ENCODE results near the gene DEGS2.

DEGS2 gene

GRCh38 chr14:100178691-100179090, 19.2 kb upstream of the DEGS2 start:
- ChIA-PET CTCF (no interaction called here), POLR2A (no interaction called here)
- TF ChIP-seq TARDBP (IDR thresholded peaks at IDR 0.05) = no peak
- TF ChIP-seq HDGF (IDR thresholded peaks at IDR 0.05; ENCODE audit: borderline replicate concordance) = no peak
- no peak for TF ChIP-seq SUZ12 (IDR thresholded peaks at IDR 0.05)
- TF ChIP-seq ZNF384 (IDR thresholded peaks at IDR 0.05) = no peak
- TF ChIP-seq FOXM1 (IDR thresholded peaks at IDR 0.05; ENCODE audit: borderline replicate concordance) = no peak
- TF ChIP-seq PKNOX1 (IDR thresholded peaks at IDR 0.05) = no peak
- no peak for TF ChIP-seq BHLHE40 (IDR thresholded peaks at IDR 0.05; ENCODE audit: borderline replicate concordance)
- TF ChIP-seq LEF1 (IDR thresholded peaks at IDR 0.05; ENCODE audit: borderline replicate concordance) = no peak
- TF ChIP-seq FOXK2 (IDR thresholded peaks at IDR 0.05) = no peak
- TF ChIP-seq SP1 (IDR thresholded peaks at IDR 0.05) = no peak
- no peak for TF ChIP-seq ARNT (IDR thresholded peaks at IDR 0.05)
- TF ChIP-seq NFRKB (IDR thresholded peaks at IDR 0.05) = no peak
- TF ChIP-seq ELF4 (IDR thresholded peaks at IDR 0.05) = no peak
- TF ChIP-seq L3MBTL2 (conservative IDR thresholded peaks at IDR 0.05) = no peak
- no peak for TF ChIP-seq FOXA1 (IDR thresholded peaks at IDR 0.05)
- no peak for TF ChIP-seq CTBP1 (IDR thresholded peaks at IDR 0.05; ENCODE audit: borderline replicate concordance)
- no peak for DNase-seq (ENCODE audit: extremely low spot score)

GRCh38 chr14:100176811-100177327, 17.4 kb upstream of the DEGS2 start:
- ChIA-PET POLR2A (interaction anchor here (1.1 kb wide), 1 partner anchor 16 kb away, joined by 3 read pairs; no protein-coding TSS in a partner anchor), CTCF (no interaction called here)
- no peak for DNase-seq (ENCODE audit: extremely low spot score)
- no peak for TF ChIP-seq NFRKB (IDR thresholded peaks at IDR 0.05)
- TF ChIP-seq LEF1 (IDR thresholded peaks at IDR 0.05; ENCODE audit: borderline replicate concordance) = no peak
- no peak for TF ChIP-seq BHLHE40 (IDR thresholded peaks at IDR 0.05; ENCODE audit: borderline replicate concordance)
- no peak for TF ChIP-seq TARDBP (IDR thresholded peaks at IDR 0.05)

- POLR2A ChIA-PET = interaction anchor here (0.6 to 1.0 kb wide), 2 partner anchors 11 to 202 kb away, joined by 3 to 4 read pairs; no protein-coding TSS in a partner anchor
- no peak for DNase-seq (ENCODE audit: extremely low spot score)
- TF ChIP-seq TARDBP (IDR thresholded peaks at IDR 0.05) (no peak), FOXK2 (IDR thresholded peaks at IDR 0.05) (no peak), L3MBTL2 (conservative IDR thresholded peaks at IDR 0.05) (no peak), ARNT (IDR thresholded peaks at IDR 0.05) (no peak), CTBP1 (IDR thresholded peaks at IDR 0.05; ENCODE audit: borderline replicate concordance) (no peak), ELF4 (IDR thresholded peaks at IDR 0.05) (no peak), NFRKB (IDR thresholded peaks at IDR 0.05) (no peak), SP1 (IDR thresholded peaks at IDR 0.05) (no peak), FOXA1 (IDR thresholded peaks at IDR 0.05) (no peak), BHLHE40 (IDR thresholded peaks at IDR 0.05; ENCODE audit: borderline replicate concordance) (no peak), HDGF (IDR thresholded peaks at IDR 0.05; ENCODE audit: borderline replicate concordance) (no peak), FOXM1 (IDR thresholded peaks at IDR 0.05; ENCODE audit: borderline replicate concordance) (no peak), ZNF384 (IDR thresholded peaks at IDR 0.05) (no peak), SUZ12 (IDR thresholded peaks at IDR 0.05) (no peak), PKNOX1 (IDR thresholded peaks at IDR 0.05) (no peak), LEF1 (IDR thresholded peaks at IDR 0.05; ENCODE audit: borderline replicate concordance) (no peak)
- CTCF ChIA-PET = interaction anchor here (0.7 kb wide), 1 partner anchor 19 kb away, joined by 4 read pairs; no protein-coding TSS in a partner anchor
Measured at GRCh38 chr14:100173353-100173752, 13.9 kb upstream of the DEGS2 start.

- TF ChIP-seq L3MBTL2 (conservative IDR thresholded peaks at IDR 0.05) (no peak), NFRKB (IDR thresholded peaks at IDR 0.05) (no peak), PKNOX1 (IDR thresholded peaks at IDR 0.05) (no peak), BHLHE40 (IDR thresholded peaks at IDR 0.05; ENCODE audit: borderline replicate concordance) (no peak), ZNF384 (IDR thresholded peaks at IDR 0.05) (no peak), SUZ12 (IDR thresholded peaks at IDR 0.05) (no peak), TARDBP (IDR thresholded peaks at IDR 0.05) (no peak)
- ChIA-PET CTCF (interaction anchor here (0.7 kb wide), 1 partner anchor 20 kb away, joined by 4 read pairs; no protein-coding TSS in a partner anchor), POLR2A (interaction anchor here (0.6 kb wide), 1 partner anchor 202 kb away, joined by 4 read pairs; no protein-coding TSS in a partner anchor)
- DNase-seq (ENCODE audit: extremely low spot score) = no peak
Measured at GRCh38 chr14:100172811-100173210, 13.4 kb upstream of the DEGS2 start.

- TF ChIP-seq ELF4 (IDR thresholded peaks at IDR 0.05) = no peak
- no peak for TF ChIP-seq HDGF (IDR thresholded peaks at IDR 0.05; ENCODE audit: borderline replicate concordance)
- TF ChIP-seq CTBP1 (IDR thresholded peaks at IDR 0.05; ENCODE audit: borderline replicate concordance) = no peak
- TF ChIP-seq FOXA1 (IDR thresholded peaks at IDR 0.05) = no peak
- no peak for TF ChIP-seq SP1 (IDR thresholded peaks at IDR 0.05)
- no peak for TF ChIP-seq LEF1 (IDR thresholded peaks at IDR 0.05; ENCODE audit: borderline replicate concordance)
- no peak for TF ChIP-seq L3MBTL2 (conservative IDR thresholded peaks at IDR 0.05)
- TF ChIP-seq NFRKB (IDR thresholded peaks at IDR 0.05) = no peak
- DNase-seq (ENCODE audit: extremely low spot score) = no peak
- ChIA-PET CTCF (no interaction called here), POLR2A (no interaction called here)
Measured at GRCh38 chr14:100170880-100171279, 11.4 kb upstream of the DEGS2 start.

- CTCF ChIA-PET = no interaction called here
- no peak for DNase-seq (ENCODE audit: extremely low spot score)
- POLR2A ChIA-PET = no interaction called here
- TF ChIP-seq ARNT (IDR thresholded peaks at IDR 0.05) (no peak), CTBP1 (IDR thresholded peaks at IDR 0.05; ENCODE audit: borderline replicate concordance) (no peak), LEF1 (IDR thresholded peaks at IDR 0.05; ENCODE audit: borderline replicate concordance) (no peak), TARDBP (IDR thresholded peaks at IDR 0.05) (no peak), PKNOX1 (IDR thresholded peaks at IDR 0.05) (no peak), SUZ12 (IDR thresholded peaks at IDR 0.05) (no peak), SP1 (IDR thresholded peaks at IDR 0.05) (no peak), ELF4 (IDR thresholded peaks at IDR 0.05) (no peak), BHLHE40 (IDR thresholded peaks at IDR 0.05; ENCODE audit: borderline replicate concordance) (no peak), L3MBTL2 (conservative IDR thresholded peaks at IDR 0.05) (no peak), ZNF384 (IDR thresholded peaks at IDR 0.05) (no peak)
Measured at GRCh38 chr14:100168506-100168905, 9.1 kb upstream of the DEGS2 start.

Measured in HEK293T (cell line).